GM23338 (cell line): ENCODE results near the gene NLRP7. TPM values are rescaled to one million over a fixed set of nuclear protein-coding genes. Genes with fewer than 3 reads are reported as not detected.

ENCODE experiments used
- ATAC-seq: fragments of 200-7000 bp; cut with Tn5 transposase; 3 replicates; pipeline ENCODE4 v1.9.1; 2020
- DNase-seq: peaks from one replicate; pipeline ENCODE4 v3.0.0-alpha.2; 2015; ENCODE audit warnings: low spot score
- H2AFZ ChIP-seq: fragments of 200-600 bp; sonication (generic); 2 replicates; pipeline ENCODE4 v1.8.0; 2016; ENCODE audit warnings: antibody characterized with exemption, mild to moderate bottlenecking, moderate library complexity
- H3F3A ChIP-seq: fragments of 200-600 bp; sonication (generic); replicated peaks from 2 replicates; pipeline ENCODE4 v1.8.0; 2017; ENCODE audit warnings: antibody characterized with exemption, mixed run types, low read depth
- H3K27ac ChIP-seq: fragments of 200-600 bp; sonication (generic); 2 replicates; pipeline ENCODE4 v1.6.1; 2016; ENCODE audit warnings: low read depth
- H3K27me3 ChIP-seq: fragments of 200-600 bp; sonication (generic); 2 replicates; pipeline ENCODE4 v1.8.0; 2016; ENCODE audit warnings: mild to moderate bottlenecking, mixed run types, moderate library complexity; ENCODE audit not compliant: insufficient read depth
- H3K36me3 ChIP-seq: fragments of 200-600 bp; sonication (generic); 2 replicates; pipeline ENCODE4 v1.8.0; 2016; ENCODE audit warnings: mild to moderate bottlenecking; ENCODE audit not compliant: insufficient read depth
- H3K4me1 ChIP-seq: fragments of 200-600 bp; sonication (generic); 2 replicates; pipeline ENCODE4 v1.8.0; 2016; ENCODE audit warnings: mild to moderate bottlenecking, moderate library complexity; ENCODE audit not compliant: insufficient read depth
- H3K4me2 ChIP-seq: fragments of 200-600 bp; sonication (generic); 2 replicates; pipeline ENCODE4 v1.7.1; 2017; ENCODE audit warnings: mixed run types
- H3K4me3 ChIP-seq: fragments of 200-600 bp; sonication (generic); 2 replicates; pipeline ENCODE4 v1.6.1; 2016; ENCODE audit warnings: mixed run types
- H3K79me2 ChIP-seq: fragments of 200-600 bp; sonication (generic); replicated peaks from 2 replicates; pipeline ENCODE4 v1.8.0; 2017; ENCODE audit warnings: mild to moderate bottlenecking; ENCODE audit not compliant: insufficient read depth
- H3K9me2 ChIP-seq: fragments of 200-600 bp; sonication (generic); 2 replicates; pipeline ENCODE4 v1.8.0; 2017; ENCODE audit not compliant: insufficient read depth
- H4K20me1 ChIP-seq: fragments of 200-600 bp; sonication (generic); replicated peaks from 2 replicates; pipeline ENCODE4 v1.8.0; 2017; ENCODE audit warnings: mild to moderate bottlenecking; ENCODE audit not compliant: insufficient read depth
- H3K27ac Mint-ChIP-seq: 2 replicates; pipeline ENCODE4 v1.8.0; 2020; ENCODE audit warnings: inconsistent platforms, mild to moderate bottlenecking, moderate library complexity, mixed read lengths
- H3K27me3 Mint-ChIP-seq: 3 replicates; pipeline ENCODE4 v1.8.0; 2022; ENCODE audit warnings: low read depth, mild to moderate bottlenecking, moderate library complexity, mixed read lengths, inconsistent platforms; ENCODE audit not compliant: insufficient read depth, poor library complexity
- H3K36me3 Mint-ChIP-seq: 3 replicates; pipeline ENCODE4 v1.8.0; 2021; ENCODE audit warnings: low read depth, mild to moderate bottlenecking, inconsistent platforms, moderate library complexity, mixed read lengths
- H3K4me1 Mint-ChIP-seq: 3 replicates; pipeline ENCODE4 v1.8.0; 2020; ENCODE audit warnings: mild to moderate bottlenecking, inconsistent platforms, mixed read lengths
- H3K4me3 Mint-ChIP-seq: 3 replicates; pipeline ENCODE4 v1.8.0; 2021; ENCODE audit warnings: moderate library complexity, mild to moderate bottlenecking, inconsistent platforms, mixed read lengths
- H3K9me3 Mint-ChIP-seq: 3 replicates; pipeline ENCODE4 v1.8.0; 2020; ENCODE audit warnings: moderate library complexity, mild to moderate bottlenecking, inconsistent platforms, mixed read lengths
- CREB1 ChIP-seq: fragments of 250-450 bp; sonication (Bioruptor Pico); IDR thresholded peaks from 2 replicates; pipeline ENCODE4 v1.5.0; 2020; ENCODE audit warnings: low read depth, mild to moderate bottlenecking, moderate library complexity
- CTCF ChIP-seq, 2 experiments: fragments of 200-600 bp in 1 of 2; sonication (generic) in 1 of 2; conservative IDR thresholded peaks; 2 replicates each; pipeline versions ENCODE4 v1.5.1 to v1.6.1; 2016 to 2017; ENCODE audit warnings: antibody characterized with exemption in 2 of 2, low read depth in 2 of 2, mild to moderate bottlenecking in 2 of 2, moderate library complexity in 1 of 2
- ETS1 ChIP-seq: IDR thresholded peaks from 2 replicates; pipeline ENCODE4 v1.6.1; 2016; ENCODE audit warnings: antibody characterized with exemption
- EZH2 ChIP-seq: fragments of 200-600 bp; sonication (generic); IDR thresholded peaks from one replicate; pipeline ENCODE4 v1.8.0; 2017; ENCODE audit warnings: antibody characterized with exemption, mild to moderate bottlenecking, low read depth; ENCODE audit not compliant: unreplicated experiment
- EZH2phosphoT487 ChIP-seq: fragments of 200-600 bp; sonication (generic); IDR thresholded peaks from one replicate; pipeline ENCODE4 v1.8.1; 2018; ENCODE audit warnings: antibody characterized with exemption; ENCODE audit not compliant: unreplicated experiment
- NANOG ChIP-seq: IDR thresholded peaks from 2 replicates; pipeline ENCODE4 v1.6.1; 2016; ENCODE audit warnings: antibody characterized with exemption, borderline replicate concordance
- POLR2AphosphoS5 ChIP-seq: IDR thresholded peaks from 2 replicates; pipeline ENCODE4 v1.6.1; 2016; ENCODE audit warnings: antibody characterized with exemption, low read depth
- REST ChIP-seq: IDR thresholded peaks from one replicate; pipeline ENCODE4 v1.6.1; 2018; ENCODE audit warnings: antibody characterized with exemption; ENCODE audit not compliant: unreplicated experiment
- STAT1 ChIP-seq: IDR thresholded peaks from one replicate; pipeline ENCODE4 v1.6.1; 2016; ENCODE audit warnings: antibody characterized with exemption; ENCODE audit not compliant: unreplicated experiment
- polyA plus RNA-seq: library from polyadenylated mRNA; unstranded; fragments of >200 nt; fragmentation: Nextera tagmentation; extraction: Ambion mirVana; gene quantifications from 2 replicates; pipeline ENCODE4 v1.2.1, GENCODE V29; 2016
- total RNA-seq: library from RNA; depleted of rRNA; stranded (reverse); fragments of >200 nt; shearing (Covaris generic); gene quantifications from 2 replicates; pipeline ENCODE4 v1.2.3, GENCODE V29; 2014
- TF ChIP-seq, protein P1 (sequence below): fragments of 250-450 bp; sonication (Bioruptor Pico); IDR thresholded peaks from 2 replicates; pipeline ENCODE4 v1.5.0; 2020; ENCODE audit warnings: mild to moderate bottlenecking, moderate library complexity

NLRP7 gene
- total and polyA plus RNA-seq, 2 experiments from 2014 or later = 1.2 to 2.2 TPM

- Histone ChIP-seq H3K4me3 (no peak overlapping the region), H4K20me1 (no peaks in the 10 kb centered on the region), H3K79me2 (no peaks in the 10 kb centered on the region), H3K27ac (no peak overlapping the region), H3K36me3 (no peaks in the 10 kb centered on the region), H3K4me2 (no peak overlapping the region), H3K27me3 (no peaks in the 10 kb centered on the region), H2AFZ (no peak overlapping the region), H3F3A (peaks cover 4% of the 10 kb centered on the region; the same call in 1 of the 2 replicates), H3K4me1 (peaks cover 4% of the 10 kb centered on the region; the same call in 1 of the 2 replicates), H3K9me2 (no peaks in the 10 kb centered on the region)
- ATAC-seq (no peak), DNase-seq (no peak)
- Mint-ChIP-seq H3K9me3 (peaks cover 19% of the 10 kb centered on the region), H3K4me1 (peaks cover 4% of the 10 kb centered on the region; the same call in 2 of the 3 replicates), H3K27me3 (peaks cover 3% of the 10 kb centered on the region), H3K4me3 (no peak overlapping the region), H3K36me3 (no peaks in the 10 kb centered on the region), H3K27ac (no peak overlapping the region)
- TF ChIP-seq POLR2AphosphoS5 (no peak), EZH2 (no peak), NANOG (no peak), STAT1 (no peak), ETS1 (no peak), CREB1 (CRISPR knock-in tag) (no peak), EZH2phosphoT487 (no peak), CTCF (conservative IDR thresholded peaks at IDR 0.05; ENCODE audit: low read depth in 2 of 2) (no peak)
These were observed 59.1 kb downstream of the NLRP7 start for GRCh38 chr19:54888239-54888638.

GRCh38 chr19:54883228-54883627 lies 64.1 kb downstream of the NLRP7 start:
- DNase-seq (no peak), ATAC-seq (no peak)
- no peaks in the 10 kb centered on the region for H3K36me3 Mint-ChIP-seq
- H4K20me1 ChIP-seq = no peaks in the 10 kb centered on the region
- no peaks in the 10 kb centered on the region for H3K79me2 ChIP-seq
- no peaks in the 10 kb centered on the region for H3K36me3 ChIP-seq
- no peaks in the 10 kb centered on the region for H3F3A ChIP-seq
- H3K4me1 ChIP-seq = peaks cover 7% of the 10 kb centered on the region
- H3K27ac Mint-ChIP-seq = no peak overlapping the region
- no peak overlapping the region for H3K4me3 Mint-ChIP-seq
- H3K9me3 Mint-ChIP-seq = peaks cover 34% of the 10 kb centered on the region
- H3K4me1 Mint-ChIP-seq = no peaks in the 10 kb centered on the region
- peaks cover 11% of the 10 kb centered on the region for H3K27me3 Mint-ChIP-seq
- no peaks in the 10 kb centered on the region for H3K9me2 ChIP-seq
- no peak overlapping the region for H3K4me2 ChIP-seq
- no peak overlapping the region for H3K4me3 ChIP-seq
- H3K27me3 ChIP-seq = no peaks in the 10 kb centered on the region; the same call in 1 of the 2 replicates
- peak overlapping the region; percentile 80 for H2AFZ ChIP-seq
- no peak overlapping the region for H3K27ac ChIP-seq
- TF ChIP-seq REST (no peak), STAT1 (no peak), NANOG (no peak)
- TF ChIP-seq, protein P1, sequence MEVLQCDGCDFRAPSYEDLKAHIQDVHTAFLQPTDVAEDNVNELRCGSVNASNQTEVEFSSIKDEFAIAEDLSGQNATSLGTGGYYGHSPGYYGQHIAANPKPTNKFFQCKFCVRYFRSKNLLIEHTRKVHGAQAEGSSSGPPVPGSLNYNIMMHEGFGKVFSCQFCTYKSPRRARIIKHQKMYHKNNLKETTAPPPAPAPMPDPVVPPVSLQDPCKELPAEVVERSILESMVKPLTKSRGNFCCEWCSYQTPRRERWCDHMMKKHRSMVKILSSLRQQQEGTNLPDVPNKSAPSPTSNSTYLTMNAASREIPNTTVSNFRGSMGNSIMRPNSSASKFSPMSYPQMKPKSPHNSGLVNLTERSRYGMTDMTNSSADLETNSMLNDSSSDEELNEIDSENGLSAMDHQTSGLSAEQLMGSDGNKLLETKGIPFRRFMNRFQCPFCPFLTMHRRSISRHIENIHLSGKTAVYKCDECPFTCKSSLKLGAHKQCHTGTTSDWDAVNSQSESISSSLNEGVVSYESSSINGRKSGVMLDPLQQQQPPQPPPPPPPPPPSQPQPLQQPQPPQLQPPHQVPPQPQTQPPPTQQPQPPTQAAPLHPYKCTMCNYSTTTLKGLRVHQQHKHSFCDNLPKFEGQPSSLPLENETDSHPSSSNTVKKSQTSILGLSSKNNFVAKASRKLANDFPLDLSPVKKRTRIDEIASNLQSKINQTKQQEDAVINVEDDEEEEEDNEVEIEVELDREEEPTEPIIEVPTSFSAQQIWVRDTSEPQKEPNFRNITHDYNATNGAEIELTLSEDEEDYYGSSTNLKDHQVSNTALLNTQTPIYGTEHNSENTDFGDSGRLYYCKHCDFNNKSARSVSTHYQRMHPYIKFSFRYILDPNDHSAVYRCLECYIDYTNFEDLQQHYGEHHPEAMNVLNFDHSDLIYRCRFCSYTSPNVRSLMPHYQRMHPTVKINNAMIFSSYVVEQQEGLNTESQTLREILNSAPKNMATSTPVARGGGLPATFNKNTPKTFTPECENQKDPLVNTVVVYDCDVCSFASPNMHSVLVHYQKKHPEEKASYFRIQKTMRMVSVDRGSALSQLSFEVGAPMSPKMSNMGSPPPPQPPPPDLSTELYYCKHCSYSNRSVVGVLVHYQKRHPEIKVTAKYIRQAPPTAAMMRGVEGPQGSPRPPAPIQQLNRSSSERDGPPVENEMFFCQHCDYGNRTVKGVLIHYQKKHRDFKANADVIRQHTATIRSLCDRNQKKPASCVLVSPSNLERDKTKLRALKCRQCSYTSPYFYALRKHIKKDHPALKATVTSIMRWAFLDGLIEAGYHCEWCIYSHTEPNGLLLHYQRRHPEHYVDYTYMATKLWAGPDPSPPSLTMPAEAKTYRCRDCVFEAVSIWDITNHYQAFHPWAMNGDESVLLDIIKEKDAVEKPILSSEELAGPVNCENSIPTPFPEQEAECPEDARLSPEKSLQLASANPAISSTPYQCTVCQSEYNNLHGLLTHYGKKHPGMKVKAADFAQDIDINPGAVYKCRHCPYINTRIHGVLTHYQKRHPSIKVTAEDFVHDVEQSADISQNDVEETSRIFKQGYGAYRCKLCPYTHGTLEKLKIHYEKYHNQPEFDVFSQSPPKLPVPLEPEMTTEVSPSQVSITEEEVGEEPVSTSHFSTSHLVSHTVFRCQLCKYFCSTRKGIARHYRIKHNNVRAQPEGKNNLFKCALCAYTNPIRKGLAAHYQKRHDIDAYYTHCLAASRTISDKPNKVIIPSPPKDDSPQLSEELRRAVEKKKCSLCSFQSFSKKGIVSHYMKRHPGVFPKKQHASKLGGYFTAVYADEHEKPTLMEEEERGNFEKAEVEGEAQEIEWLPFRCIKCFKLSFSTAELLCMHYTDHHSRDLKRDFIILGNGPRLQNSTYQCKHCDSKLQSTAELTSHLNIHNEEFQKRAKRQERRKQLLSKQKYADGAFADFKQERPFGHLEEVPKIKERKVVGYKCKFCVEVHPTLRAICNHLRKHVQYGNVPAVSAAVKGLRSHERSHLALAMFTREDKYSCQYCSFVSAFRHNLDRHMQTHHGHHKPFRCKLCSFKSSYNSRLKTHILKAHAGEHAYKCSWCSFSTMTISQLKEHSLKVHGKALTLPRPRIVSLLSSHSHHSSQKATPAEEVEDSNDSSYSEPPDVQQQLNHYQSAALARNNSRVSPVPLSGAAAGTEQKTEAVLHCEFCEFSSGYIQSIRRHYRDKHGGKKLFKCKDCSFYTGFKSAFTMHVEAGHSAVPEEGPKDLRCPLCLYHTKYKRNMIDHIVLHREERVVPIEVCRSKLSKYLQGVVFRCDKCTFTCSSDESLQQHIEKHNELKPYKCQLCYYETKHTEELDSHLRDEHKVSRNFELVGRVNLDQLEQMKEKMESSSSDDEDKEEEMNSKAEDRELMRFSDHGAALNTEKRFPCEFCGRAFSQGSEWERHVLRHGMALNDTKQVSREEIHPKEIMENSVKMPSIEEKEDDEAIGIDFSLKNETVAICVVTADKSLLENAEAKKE (CRISPR knock-in tag) = no peak
